GM19395 (cell line): ENCODE measurements around the gene ROBO4.

ENCODE experiments used
- ATAC-seq: cut with Tn5 transposase; IDR thresholded peaks from one replicate; pipeline ENCODE4 v1.9.1; 2021; ENCODE audit warnings: mild to moderate bottlenecking, moderate library complexity; ENCODE audit not compliant: unreplicated experiment

ROBO4 gene

DNA sequence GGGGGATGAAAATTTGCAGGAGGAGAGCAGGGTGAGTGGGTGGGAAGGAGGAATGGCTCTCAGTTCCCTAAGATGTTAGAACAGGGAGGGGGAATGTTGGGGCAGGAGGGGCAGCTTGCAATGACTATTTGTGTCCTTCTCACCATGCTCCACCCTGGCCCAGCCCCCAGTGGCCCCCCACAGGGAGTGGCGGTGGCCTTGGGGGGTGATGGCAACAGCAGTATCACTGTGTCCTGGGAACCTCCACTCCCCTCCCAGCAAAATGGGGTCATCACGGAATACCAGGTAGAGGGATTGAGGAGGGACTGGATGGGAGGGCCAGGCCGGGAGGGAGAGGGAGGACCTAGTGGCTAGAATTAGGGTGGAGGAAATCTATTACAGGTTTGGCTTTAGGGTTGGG lies 22.3 kb downstream of the ROBO4 start:
- ATAC-seq = no peak

- ATAC-seq = no peak
Observed at GRCh38 chr11:124874571-124875255, 23.0 kb downstream of the ROBO4 start.

- no peak for ATAC-seq
Observed at GRCh38 chr11:124873951-124874350, 23.7 kb downstream of the ROBO4 start.

GRCh38 chr11:124872741-124873140 lies 24.9 kb downstream of the ROBO4 start:
- ATAC-seq = no peak

GRCh38 chr11:124872280-124872679 lies 25.4 kb downstream of the ROBO4 start:
- no peak for ATAC-seq

DNA sequence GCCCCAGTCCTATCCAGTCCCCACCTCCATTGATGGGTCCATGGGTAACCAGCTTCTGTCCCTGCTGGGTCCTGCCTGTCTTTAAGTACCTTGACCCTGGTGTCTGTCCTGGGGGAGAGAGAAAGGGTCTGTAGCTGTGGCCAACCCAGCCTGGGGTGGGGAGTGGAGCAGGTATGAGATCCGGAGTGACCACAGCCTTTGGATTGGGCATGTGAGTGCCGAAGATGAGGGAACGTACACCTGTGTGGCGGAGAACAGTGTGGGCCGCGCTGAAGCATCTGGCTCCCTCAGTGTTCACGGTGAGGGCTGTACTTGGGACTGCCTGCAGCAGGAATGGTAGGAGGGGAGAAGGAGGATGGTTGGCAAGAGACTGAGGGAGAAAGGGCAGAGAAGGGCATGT lies 27.2 kb downstream of the ROBO4 start:
- ATAC-seq = no peak

DNA sequence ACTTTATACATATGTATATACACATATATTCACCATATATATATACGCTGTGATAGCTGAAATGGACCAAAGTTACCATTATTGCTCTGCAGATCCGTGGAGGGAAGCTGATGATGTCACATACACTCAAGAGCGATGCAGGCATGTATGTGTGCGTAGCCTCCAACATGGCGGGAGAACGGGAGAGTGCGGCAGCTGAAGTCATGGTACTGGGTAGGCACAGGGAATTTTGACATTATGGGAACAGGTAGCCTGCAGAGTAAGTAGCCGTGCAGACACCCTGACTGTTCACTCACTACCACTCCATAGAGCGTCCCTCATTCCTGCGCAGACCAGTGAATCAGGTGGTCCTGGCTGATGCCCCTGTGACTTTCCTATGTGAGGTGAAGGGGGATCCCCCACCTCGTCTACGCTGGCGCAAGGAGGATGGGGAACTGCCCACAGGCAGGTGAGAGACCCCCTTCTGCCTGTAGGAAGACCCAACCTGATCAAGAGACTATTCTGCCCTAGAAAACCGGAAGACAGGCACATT lies 27.7 kb downstream of the ROBO4 start:
- ATAC-seq = no peak

DNA sequence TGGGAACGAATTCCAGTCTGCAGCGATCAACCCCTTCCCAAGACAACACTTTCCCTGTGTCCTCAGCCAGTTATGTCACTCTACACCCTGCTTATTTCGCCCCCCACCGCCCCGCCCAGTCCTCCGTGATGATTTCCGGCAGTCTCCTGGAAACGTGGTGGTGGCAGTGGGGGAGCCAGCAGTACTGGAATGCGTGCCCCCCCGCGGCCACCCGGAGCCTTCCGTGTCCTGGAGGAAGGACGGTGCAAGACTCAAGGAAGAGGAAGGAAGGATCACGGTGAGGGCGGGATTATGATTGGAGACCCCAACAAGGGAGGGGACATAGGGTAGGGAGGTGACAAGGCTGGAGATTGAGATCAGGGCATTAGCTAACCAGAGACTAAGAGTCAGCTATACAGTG lies 28.3 kb downstream of the ROBO4 start:
- no peak for ATAC-seq

GRCh38 chr11:124868331-124869274 lies 29.1 kb downstream of the ROBO4 start:
- ATAC-seq = no peak

DNA sequence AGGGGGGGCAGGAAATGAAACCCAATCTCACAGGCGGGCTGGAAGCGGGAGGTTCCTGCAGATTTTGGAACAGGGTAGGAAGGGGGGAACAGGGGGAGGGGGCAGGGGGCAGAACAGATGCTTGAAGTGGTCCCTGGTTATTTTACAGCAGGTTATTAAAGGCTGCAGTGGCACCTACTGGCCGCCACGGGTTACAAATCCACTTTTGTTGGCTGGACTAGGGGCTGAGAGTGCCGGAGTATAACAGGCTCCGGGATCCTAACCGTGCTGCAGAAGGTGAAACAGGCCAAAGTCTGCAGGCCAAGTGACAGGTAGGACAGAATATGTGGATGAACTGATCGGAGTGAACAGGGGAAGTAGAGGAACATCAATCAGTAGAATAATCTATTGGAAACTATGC lies 30.0 kb downstream of the ROBO4 start:
- peak; percentile 65 for ATAC-seq

GRCh38 chr11:124865902-124866851 lies 31.5 kb downstream of the ROBO4 start:
- no peak for ATAC-seq

DNA sequence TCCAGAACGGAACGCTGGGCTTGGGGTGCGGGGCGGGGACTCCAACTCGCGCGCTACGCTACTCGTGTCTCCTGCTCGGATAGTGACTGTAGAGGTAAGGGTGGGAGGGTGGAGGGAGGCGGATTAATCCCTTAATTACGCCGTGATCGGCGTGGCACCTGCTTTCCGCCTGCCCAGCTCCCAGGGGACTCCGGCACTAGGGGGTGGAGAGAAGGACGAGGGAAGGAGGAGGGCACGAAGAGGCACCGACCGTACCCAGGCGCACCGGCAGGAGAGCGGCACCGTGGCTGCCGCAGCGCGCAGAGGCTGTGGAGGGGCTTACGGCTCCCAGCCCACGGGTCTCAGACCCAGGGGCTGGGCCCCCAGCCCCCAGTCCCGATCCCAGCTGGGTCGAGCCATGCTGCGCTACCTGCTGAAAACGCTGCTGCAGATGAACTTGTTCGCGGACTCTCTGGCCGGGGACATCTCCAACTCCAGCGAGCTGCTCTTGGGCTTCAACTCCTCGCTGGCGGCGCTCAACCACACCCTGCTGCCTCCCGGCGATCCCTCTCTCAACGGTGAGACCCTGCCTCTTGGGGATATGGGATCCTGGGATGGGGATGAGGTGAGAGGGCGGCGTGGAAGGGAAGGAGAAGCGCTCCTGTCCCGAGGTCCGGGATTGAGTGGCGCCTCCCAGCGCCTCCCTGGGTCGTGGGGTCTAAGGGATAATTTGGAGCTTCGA lies 32.3 kb downstream of the ROBO4 start, which contains the start of gene ROBO3:
ROBO3 (plus strand) TSS at position 252 of the 721 bp plus-strand sequence; CDS start at position 398, 146 bp downstream.
- ATAC-seq = no peak

DNA sequence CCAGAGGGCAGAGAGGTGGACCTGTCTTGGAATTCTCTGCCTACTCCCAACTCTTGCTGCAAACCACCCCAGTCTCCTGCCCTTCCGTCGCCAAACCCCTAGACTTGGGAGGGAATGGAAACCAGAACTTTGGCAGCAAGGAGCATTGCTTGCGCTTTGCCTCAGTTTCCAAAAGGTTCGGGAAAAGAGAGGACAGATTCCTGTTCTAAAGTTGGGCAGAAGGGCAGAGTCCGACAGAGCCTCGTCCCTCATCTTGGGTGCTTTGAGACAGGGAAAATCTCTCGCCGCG lies 32.8 kb downstream of the ROBO4 start:
- ATAC-seq = no peak

DNA sequence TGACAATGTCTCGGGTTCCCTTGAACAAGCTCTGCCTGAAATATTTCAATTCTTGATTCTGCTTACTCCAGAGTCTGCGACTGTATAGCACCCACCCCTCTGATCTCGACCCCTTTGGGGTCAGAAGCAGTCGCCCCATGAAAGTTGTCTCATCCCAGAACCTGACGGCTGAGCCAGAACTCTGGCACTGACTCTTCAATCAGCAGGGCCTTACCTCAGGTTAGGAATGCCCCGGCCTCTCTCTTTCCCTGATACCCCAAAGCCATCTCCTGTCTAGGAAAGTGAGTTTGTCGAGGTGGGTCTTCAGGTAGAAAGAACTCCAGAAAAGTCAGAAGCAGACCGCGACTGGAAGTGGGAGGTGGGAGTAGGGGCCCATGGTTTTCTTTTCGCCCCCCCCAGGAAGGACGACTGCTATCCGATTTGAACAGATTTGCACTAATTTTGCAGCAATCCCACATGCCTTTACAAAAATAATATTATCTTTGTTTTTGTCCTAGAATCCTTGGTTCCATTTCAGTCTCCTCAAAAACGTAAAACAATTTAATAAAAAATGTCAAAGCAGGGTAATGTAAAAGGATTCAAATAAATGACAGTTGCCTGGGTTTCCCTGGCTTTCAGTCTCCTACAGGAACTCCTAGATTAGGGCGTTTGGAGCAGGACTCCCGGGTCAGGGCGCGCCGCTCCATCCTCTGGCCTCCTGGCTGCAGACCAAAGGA lies 33.3 kb downstream of the ROBO4 start:
- no peak for ATAC-seq

- ATAC-seq = no peak
Observed at GRCh38 chr11:124863826-124864165, 33.9 kb downstream of the ROBO4 start.

- ATAC-seq = no peak
Observed at GRCh38 chr11:124863137-124863825, 34.4 kb downstream of the ROBO4 start.

GRCh38 chr11:124861670-124862069 lies 36.0 kb downstream of the ROBO4 start:
- no peak for ATAC-seq

- no peak for ATAC-seq
Observed at GRCh38 chr11:124859171-124859570, 38.5 kb downstream of the ROBO4 start.

- ATAC-seq = no peak
Observed at GRCh38 chr11:124846070-124846673, 51.5 kb downstream of the ROBO4 start.
